Muscle layer of colon (tissue), 2 donors: ENCODE results near the gene GSTO2.

ENCODE experiments used
- H3K27ac ChIP-seq: one replicate; pipeline ENCODE4 v1.7.0; 2013; ENCODE audit warnings: low read depth, mild to moderate bottlenecking, low read length, moderate library complexity
- H3K27me3 ChIP-seq, 2 donors: one replicate each; pipeline ENCODE4 v1.7.0; 2013; ENCODE audit warnings: low read length in 2 of 2, mild to moderate bottlenecking in 2 of 2; ENCODE audit not compliant: insufficient read depth in 2 of 2, control insufficient read depth in 1 of 2
- H3K36me3 ChIP-seq: one replicate; pipeline ENCODE4 v1.7.0; 2013; ENCODE audit warnings: mild to moderate bottlenecking, low read length; ENCODE audit not compliant: insufficient read depth
- H3K4me1 ChIP-seq: one replicate; pipeline ENCODE4 v1.7.0; 2013; ENCODE audit warnings: mild to moderate bottlenecking, low read length; ENCODE audit not compliant: insufficient read depth
- H3K4me3 ChIP-seq, 2 donors: one replicate each; pipeline ENCODE4 v1.7.0; 2013; ENCODE audit warnings: low read length in 2 of 2, low read depth in 1 of 2, mild to moderate bottlenecking in 1 of 2, moderate library complexity in 1 of 2
- H3K9ac ChIP-seq: one replicate; pipeline ENCODE4 v1.7.0; 2013; ENCODE audit warnings: low read length
- H3K9me3 ChIP-seq: one replicate; pipeline ENCODE4 v1.7.0; 2013; ENCODE audit warnings: mild to moderate bottlenecking, low read length
- donor health status: abdominal sarcoma.
- donor health status: Adenocarcinoma of cecum.

The GSTO2 gene

GRCh38 chr10:104337985-104338735 lies 69.2 kb downstream of the GSTO2 start, which contains the start of gene ITPRIP:
Gene ITPRIP, minus strand, starts transcription at chr10:104338465. Its CDS starts 22,414 bp downstream, at chr10:104316051.
- peak within 1 kb of the TSS; percentile 76 for H3K9ac ChIP-seq
- H3K27ac ChIP-seq = peak within 1 kb of the TSS; percentile 95
- peaks cover 44% of the 10 kb centered on the region for H3K4me1 ChIP-seq
- no peaks in the 10 kb centered on the region for H3K9me3 ChIP-seq
- peak within 1 kb of the TSS; percentile 85 to 94 for H3K4me3 ChIP-seq
- no peaks in the 10 kb centered on the region for H3K36me3 ChIP-seq
- no peaks in the 10 kb centered on the region for H3K27me3 ChIP-seq

DNA sequence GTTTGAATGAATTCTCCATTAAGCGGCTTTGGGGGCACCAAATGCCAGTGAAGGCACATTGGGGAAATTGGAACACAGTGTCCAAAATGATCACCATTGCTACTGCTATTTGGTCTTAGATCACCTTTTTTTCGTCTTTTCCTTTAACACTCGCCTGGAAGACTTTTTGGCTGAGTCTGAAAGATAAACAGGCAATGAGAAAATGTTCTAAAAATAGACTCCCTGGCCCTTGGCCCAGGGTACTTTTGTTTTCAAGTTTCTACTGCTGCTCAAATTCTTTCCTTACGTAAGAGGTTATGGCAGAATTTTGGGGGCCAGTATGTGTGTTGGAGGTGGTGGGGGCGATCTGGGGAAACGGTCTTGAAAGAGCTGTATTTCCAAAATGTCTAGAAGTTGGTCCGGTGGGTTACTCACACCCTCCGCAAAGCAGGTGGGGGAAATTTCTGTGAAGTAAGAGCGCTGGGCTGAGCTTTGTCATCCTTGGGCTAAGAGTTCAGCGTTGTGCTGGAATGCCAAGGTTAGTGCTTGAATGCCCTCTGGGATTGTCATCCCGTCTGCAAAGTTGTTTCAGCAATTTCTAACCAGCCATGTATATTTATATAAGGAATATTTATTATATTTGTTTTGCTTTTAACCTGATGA lies 70.6 kb downstream of the GSTO2 start:
- peak overlapping the region; percentile 85 to 94 for H3K4me3 ChIP-seq
- H3K27ac ChIP-seq = peak overlapping the region; percentile 95
- no peaks in the 10 kb centered on the region for H3K27me3 ChIP-seq
- H3K36me3 ChIP-seq = no peaks in the 10 kb centered on the region
- H3K4me1 ChIP-seq = peaks cover 30% of the 10 kb centered on the region
- H3K9ac ChIP-seq = peak overlapping the region; percentile 76
- H3K9me3 ChIP-seq = no peaks in the 10 kb centered on the region

GRCh38 chr10:104340111-104340526 lies 71.1 kb downstream of the GSTO2 start:
- H3K27ac ChIP-seq = peak overlapping the region; percentile 19
- peaks cover 24% of the 10 kb centered on the region for H3K4me1 ChIP-seq
- H3K4me3 ChIP-seq = no peak overlapping the region
- H3K36me3 ChIP-seq = no peaks in the 10 kb centered on the region
- H3K9ac ChIP-seq = no peak overlapping the region
- H3K27me3 ChIP-seq = no peaks in the 10 kb centered on the region
- no peaks in the 10 kb centered on the region for H3K9me3 ChIP-seq

GRCh38 chr10:104340641-104341040 lies 71.7 kb downstream of the GSTO2 start:
- Histone ChIP-seq H3K27ac (peak overlapping the region; percentile 19), H3K9ac (no peak overlapping the region), H3K4me1 (peaks cover 19% of the 10 kb centered on the region), H3K36me3 (no peaks in the 10 kb centered on the region), H3K4me3 (no peak overlapping the region), H3K9me3 (no peaks in the 10 kb centered on the region), H3K27me3 (no peaks in the 10 kb centered on the region)

- Histone ChIP-seq H3K9me3 (no peaks in the 10 kb centered on the region), H3K4me3 (no peak overlapping the region), H3K9ac (no peak overlapping the region), H3K27ac (no peak overlapping the region), H3K27me3 (no peaks in the 10 kb centered on the region), H3K36me3 (no peaks in the 10 kb centered on the region), H3K4me1 (peaks cover 13% of the 10 kb centered on the region)
These were observed 74.0 kb downstream of the GSTO2 start for GRCh38 chr10:104342941-104343411.

DNA sequence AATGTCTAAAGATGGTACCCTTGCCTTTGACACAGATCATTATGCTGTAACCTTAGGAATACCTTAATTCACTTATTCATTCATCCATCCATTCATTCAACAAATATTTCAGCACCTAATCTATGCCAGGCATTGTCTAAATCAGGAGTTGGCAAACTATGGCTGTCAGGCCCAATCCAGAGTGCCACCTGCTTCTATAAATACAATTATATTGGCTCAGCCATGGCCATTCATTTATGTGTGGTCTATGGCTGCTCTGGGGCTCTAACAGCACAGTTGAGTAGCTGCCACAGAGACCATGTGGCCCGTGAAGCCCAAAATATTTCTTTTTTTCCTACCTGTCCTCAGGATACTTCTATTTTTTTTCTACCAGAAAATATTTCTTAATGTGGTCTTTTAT lies 75.2 kb downstream of the GSTO2 start:
- Histone ChIP-seq H3K36me3 (no peaks in the 10 kb centered on the region), H3K27me3 (no peaks in the 10 kb centered on the region), H3K4me3 (no peak overlapping the region), H3K9me3 (no peaks in the 10 kb centered on the region), H3K9ac (no peak overlapping the region), H3K27ac (no peak overlapping the region), H3K4me1 (peaks cover 10% of the 10 kb centered on the region)

DNA sequence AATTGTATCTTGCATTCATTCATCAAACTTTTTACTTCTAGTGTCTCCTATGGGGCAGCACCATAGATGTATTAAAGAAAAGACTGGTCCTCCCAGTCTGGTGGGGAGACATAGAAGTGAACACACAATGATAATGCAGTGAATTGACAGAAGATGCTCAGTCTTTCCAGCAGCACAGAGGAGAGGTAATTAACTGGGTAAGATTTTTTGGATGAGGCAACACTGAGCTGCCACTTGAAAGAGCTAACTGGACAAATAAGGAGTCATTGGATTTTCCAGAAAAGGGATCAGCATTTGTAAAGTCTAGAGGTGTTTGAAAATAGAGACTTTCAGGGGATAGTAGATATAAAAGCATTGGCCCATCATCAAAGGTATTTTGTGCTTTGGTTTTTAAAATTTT lies 76.5 kb downstream of the GSTO2 start:
- Histone ChIP-seq H3K4me3 (no peak overlapping the region), H3K9me3 (no peaks in the 10 kb centered on the region), H3K27me3 (no peaks in the 10 kb centered on the region), H3K27ac (no peak overlapping the region), H3K4me1 (peaks cover 10% of the 10 kb centered on the region), H3K9ac (no peak overlapping the region), H3K36me3 (no peaks in the 10 kb centered on the region)

DNA sequence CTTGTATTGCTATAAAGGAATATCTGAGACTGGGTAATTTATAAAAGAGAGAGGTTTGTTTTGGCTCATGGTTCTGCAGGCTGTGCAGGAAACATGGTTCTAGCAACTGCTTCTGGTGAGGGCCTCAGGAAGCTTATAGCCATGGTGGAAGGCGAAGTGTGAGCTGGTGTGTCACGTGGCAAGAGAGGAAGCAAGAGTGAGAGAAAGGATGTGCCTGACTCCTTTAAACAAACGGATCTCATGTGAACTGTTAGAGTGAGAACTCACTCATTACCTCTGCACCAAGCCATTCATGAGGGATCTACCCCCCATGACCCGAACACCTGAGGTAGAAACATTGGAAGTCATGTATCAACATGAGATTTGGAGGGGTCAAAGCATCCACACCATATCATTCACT lies 77.0 kb downstream of the GSTO2 start:
- H3K4me3 ChIP-seq = no peak overlapping the region
- H3K27ac ChIP-seq = no peak overlapping the region
- H3K27me3 ChIP-seq = no peaks in the 10 kb centered on the region
- no peaks in the 10 kb centered on the region for H3K9me3 ChIP-seq
- H3K4me1 ChIP-seq = peaks cover 8% of the 10 kb centered on the region
- no peaks in the 10 kb centered on the region for H3K36me3 ChIP-seq
- H3K9ac ChIP-seq = no peak overlapping the region

DNA sequence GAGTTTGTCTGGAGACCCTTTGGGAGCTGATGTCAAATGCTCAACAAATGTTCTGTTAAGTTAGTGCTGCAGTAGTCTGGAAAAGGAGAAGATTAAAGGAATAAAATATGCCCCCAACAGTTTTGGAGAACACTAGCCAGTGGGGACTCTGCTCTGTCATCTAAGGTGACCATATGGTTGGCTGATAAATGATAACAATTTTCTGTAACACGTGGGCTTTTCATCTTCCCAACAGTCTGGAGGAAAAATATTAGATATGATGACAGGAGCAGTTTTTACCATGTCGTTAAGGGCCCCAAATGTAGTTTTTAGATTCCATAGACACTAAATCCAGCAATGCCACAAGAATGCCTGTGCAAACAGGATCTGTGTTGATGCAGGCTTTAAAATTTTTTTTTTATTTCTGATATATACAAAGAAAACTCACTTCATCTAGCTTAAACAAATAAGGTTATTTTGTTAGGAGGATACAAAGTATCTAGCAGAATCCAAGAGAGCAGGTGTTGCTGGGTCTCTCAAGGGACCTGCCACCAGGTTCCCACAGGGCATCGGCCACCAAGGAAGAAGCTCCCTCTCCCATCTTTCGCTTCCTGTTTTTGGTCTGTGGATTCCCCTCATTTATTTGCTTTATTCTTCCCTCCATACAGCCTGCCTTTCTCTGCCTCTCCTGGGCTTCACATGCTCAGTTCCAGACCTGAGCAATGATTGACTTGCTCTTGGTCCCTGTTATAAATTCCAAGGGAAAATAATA lies 78.5 kb downstream of the GSTO2 start:
- no peaks in the 10 kb centered on the region for H3K9me3 ChIP-seq
- H3K4me1 ChIP-seq = peaks cover 8% of the 10 kb centered on the region
- H3K27ac ChIP-seq = no peak overlapping the region
- H3K27me3 ChIP-seq = no peaks in the 10 kb centered on the region
- no peak overlapping the region for H3K9ac ChIP-seq
- H3K4me3 ChIP-seq = no peak overlapping the region
- H3K36me3 ChIP-seq = no peaks in the 10 kb centered on the region

- H3K27ac ChIP-seq = no peak overlapping the region
These were observed 79.6 kb downstream of the GSTO2 start for GRCh38 chr10:104348601-104349000.

GRCh38 chr10:104349623-104350126 lies 80.7 kb downstream of the GSTO2 start:
- Histone ChIP-seq H3K9me3 (no peaks in the 10 kb centered on the region), H3K27ac (peak overlapping the region; percentile 2), H3K27me3 (no peaks in the 10 kb centered on the region), H3K9ac (peak overlapping the region; percentile 24), H3K36me3 (no peaks in the 10 kb centered on the region), H3K4me1 (peaks cover 8% of the 10 kb centered on the region), H3K4me3 (peak overlapping the region in 1 of 2 donors; percentile 38)

More at GRCh38 chr10:104348601-104349000, 79.6 kb downstream of the GSTO2 start:
- no peaks in the 10 kb centered on the region for H3K9me3 ChIP-seq
- H3K9ac ChIP-seq = no peak overlapping the region
- H3K4me1 ChIP-seq = peaks cover 8% of the 10 kb centered on the region
- H3K4me3 ChIP-seq = no peak overlapping the region
- H3K27me3 ChIP-seq = no peaks in the 10 kb centered on the region
- H3K36me3 ChIP-seq = no peaks in the 10 kb centered on the region
